AG09309 (cell line): Measurements from ENCODE around the gene EHMT1.
"Not testable (repeated sequence)": the region's sequence is repeated elsewhere in the genome, so short reads cannot be mapped to it uniquely, and the experiment has no call there.

ENCODE experiments used
- DNase-seq: peaks from one replicate; pipeline ENCODE4 v3.0.0-alpha.2; 2010; ENCODE audit warnings: low read depth
- H3K4me3 ChIP-seq: 2 replicates; pipeline ENCODE4 v1.5.1; 2011; ENCODE audit warnings: mild to moderate bottlenecking, low read depth, low read length, moderate library complexity; ENCODE audit not compliant: control insufficient read depth
- TF ChIP-seq, protein P1 (sequence below): IDR thresholded peaks from 2 replicates; pipeline ENCODE4 v1.5.1; 2011; ENCODE audit warnings: mild to moderate bottlenecking, low read depth, low read length, inconsistent platforms; ENCODE audit not compliant: insufficient read depth, control insufficient read depth; ENCODE audit errors: missing control alignments

The EHMT1 gene

DNA sequence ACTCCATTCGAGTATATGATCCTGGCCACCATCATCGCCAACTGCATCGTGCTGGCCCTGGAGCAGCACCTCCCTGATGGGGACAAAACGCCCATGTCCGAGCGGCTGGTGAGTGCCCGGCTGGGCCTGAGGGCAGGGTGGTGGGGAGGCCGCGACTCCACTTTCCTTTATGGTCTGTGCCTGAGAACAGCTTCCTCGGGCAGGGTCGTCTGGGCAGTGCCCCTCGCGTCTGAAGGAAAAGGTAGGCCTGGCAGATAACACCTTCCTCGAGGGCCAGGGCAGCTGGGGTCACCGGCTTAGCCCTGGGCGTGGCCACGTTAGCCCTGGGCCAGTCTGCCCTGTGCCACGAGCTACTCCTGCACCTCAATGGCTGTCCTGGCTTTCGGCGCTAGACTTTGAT lies 260.2 kb downstream of the EHMT1 start:
- no peak overlapping the region for H3K4me3 ChIP-seq
- TF ChIP-seq, protein P1, sequence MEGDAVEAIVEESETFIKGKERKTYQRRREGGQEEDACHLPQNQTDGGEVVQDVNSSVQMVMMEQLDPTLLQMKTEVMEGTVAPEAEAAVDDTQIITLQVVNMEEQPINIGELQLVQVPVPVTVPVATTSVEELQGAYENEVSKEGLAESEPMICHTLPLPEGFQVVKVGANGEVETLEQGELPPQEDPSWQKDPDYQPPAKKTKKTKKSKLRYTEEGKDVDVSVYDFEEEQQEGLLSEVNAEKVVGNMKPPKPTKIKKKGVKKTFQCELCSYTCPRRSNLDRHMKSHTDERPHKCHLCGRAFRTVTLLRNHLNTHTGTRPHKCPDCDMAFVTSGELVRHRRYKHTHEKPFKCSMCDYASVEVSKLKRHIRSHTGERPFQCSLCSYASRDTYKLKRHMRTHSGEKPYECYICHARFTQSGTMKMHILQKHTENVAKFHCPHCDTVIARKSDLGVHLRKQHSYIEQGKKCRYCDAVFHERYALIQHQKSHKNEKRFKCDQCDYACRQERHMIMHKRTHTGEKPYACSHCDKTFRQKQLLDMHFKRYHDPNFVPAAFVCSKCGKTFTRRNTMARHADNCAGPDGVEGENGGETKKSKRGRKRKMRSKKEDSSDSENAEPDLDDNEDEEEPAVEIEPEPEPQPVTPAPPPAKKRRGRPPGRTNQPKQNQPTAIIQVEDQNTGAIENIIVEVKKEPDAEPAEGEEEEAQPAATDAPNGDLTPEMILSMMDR, result no peak
- DNase-seq, result no peak

DNA sequence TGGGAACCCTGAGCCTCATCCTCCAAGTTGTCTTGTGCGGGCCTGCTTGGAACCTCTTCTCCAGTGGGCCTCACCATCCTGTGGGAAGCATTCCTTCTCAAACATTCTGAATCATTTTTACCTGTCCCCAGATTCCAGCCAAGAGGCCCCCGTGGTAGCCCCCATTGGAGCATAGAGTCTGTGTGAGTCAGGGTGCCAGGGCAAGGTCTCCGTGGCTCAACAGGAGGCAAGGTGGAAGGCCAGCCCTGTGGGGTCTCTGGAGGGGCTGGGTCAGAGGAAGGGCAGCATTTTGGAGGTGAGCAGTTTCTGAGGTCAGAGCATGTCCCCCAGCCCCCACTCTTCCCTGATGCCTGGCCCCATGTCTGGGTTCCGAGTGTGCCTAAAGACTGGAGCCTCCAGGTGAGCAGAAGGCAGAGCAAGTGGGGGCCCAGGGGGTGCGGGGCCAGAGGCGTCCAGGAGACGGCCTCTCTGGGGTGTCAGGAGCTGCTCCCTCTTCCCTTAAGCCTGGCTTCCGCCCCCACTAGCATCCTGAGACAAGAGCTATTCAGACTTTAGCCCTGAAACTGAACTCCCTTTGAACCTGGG lies 260.9 kb downstream of the EHMT1 start:
- TF ChIP-seq, protein P1, result no peak
- no peak overlapping the region for H3K4me3 ChIP-seq
- DNase-seq, result no peak

DNA sequence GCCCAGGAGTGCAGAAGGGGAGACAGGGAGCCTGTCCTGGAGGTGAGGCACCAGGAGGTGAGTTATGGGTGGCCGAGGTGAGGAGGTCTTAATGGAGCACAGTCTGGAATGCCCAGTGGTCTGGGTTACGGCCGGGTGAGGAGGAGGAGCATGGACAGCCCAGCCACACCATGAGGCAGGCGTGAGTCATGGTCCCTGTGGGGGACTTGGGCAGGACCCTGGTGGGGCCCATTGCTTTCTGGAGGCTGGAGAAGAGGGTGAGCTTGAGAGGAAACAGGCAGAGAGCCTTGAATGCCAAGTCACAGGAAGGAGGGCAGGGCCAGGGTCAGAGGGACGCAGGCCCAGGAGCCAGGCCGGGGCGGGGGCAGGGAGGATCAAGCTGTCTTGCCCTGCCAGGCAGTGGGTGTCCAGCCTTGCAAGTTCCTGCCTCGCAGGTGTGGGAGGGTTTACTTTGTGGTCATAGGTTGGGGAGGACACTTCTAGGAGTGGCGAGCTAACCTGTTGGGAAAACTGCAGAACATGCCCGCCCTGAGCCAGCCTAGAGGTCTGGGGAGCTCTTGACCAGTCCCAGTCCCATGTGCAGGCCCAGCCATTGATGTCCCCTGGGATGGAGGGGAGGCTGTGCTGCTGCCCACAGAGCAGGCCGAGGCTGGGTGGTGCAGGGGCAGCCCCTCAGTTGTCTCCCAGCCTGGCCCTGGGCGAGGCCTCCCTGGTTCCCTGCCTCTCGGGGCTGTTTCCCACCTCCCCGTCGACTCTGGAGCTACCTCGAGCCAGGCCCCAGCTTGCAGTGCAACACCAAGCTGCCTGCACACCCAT lies 261.6 kb downstream of the EHMT1 start:
- H3K4me3 ChIP-seq, result no peak overlapping the region
- TF ChIP-seq, protein P1, result no peak
- no peak for DNase-seq

DNA sequence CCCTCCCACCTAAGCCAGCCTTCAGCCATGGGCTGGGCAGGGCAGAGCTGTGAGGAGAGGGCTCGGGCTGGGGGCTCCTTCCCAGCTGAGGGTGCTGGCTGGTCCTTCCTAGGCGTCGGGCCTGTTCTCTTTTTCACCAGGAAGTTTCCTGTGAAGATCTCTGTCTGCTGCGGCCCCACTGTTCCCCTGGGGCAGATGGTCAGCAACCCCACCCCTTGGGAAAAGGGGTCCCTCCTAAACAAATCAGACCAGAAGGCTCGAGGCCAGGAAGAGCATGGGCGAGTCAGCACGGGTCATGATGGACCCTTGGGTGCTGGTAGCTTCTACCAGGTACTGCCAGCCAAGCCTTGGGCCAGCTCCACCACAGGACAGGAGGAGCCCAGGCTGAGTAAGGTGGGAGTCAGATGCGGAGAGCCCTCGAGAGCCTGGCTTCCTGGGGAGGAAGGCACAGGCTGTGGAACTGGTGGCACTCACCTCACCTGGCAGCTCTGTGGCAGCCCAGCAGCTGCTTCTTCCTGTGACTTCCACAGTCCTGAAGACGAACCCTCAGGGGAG lies 262.2 kb downstream of the EHMT1 start:
- TF ChIP-seq, protein P1, result no peak
- no peak for DNase-seq
- H3K4me3 ChIP-seq, result no peak overlapping the region

GRCh38 chr9:137881591-137882505 lies 263.0 kb downstream of the EHMT1 start:
- no peak overlapping the region for H3K4me3 ChIP-seq
- no peak for DNase-seq
- TF ChIP-seq, protein P1, result no peak

- no peak for DNase-seq
- TF ChIP-seq, protein P1, result no peak
- H3K4me3 ChIP-seq, result no peak overlapping the region
Observed at GRCh38 chr9:137882506-137882821, 263.7 kb downstream of the EHMT1 start.

GRCh38 chr9:137883977-137884376 lies 265.2 kb downstream of the EHMT1 start:
- not testable (repeated sequence) for H3K4me3 ChIP-seq, DNase-seq

DNA sequence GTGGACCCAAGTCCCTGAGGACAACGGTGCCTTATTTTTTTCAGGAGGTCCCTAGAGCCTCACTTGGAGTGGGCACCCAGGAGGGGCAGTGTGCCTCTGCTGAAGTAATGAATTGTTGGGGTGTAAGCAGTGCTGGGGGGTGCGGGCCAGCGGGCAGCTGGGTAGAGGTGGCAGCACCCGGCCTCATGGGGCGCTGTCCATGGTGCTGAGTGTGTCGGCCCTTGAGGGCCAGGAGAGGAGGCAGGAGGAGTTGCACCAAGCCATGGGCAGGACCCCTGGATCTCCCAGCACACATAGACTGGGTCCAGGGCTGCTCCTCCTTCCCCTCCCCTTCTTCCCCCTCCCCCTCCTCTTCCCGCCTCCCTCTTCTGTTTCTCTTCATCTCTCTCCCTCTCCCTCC lies 265.7 kb downstream of the EHMT1 start:
- not testable (repeated sequence) for DNase-seq, H3K4me3 ChIP-seq

- DNase-seq, H3K4me3 ChIP-seq: not testable (repeated sequence)
Observed at GRCh38 chr9:137885121-137885520, 266.3 kb downstream of the EHMT1 start.
